ENCODE measurements around the gene SORBS2.
A peak's percentile ranks its signal among the peaks of the same experiment; 100 is the strongest.

Gene SORBS2

DNA sequence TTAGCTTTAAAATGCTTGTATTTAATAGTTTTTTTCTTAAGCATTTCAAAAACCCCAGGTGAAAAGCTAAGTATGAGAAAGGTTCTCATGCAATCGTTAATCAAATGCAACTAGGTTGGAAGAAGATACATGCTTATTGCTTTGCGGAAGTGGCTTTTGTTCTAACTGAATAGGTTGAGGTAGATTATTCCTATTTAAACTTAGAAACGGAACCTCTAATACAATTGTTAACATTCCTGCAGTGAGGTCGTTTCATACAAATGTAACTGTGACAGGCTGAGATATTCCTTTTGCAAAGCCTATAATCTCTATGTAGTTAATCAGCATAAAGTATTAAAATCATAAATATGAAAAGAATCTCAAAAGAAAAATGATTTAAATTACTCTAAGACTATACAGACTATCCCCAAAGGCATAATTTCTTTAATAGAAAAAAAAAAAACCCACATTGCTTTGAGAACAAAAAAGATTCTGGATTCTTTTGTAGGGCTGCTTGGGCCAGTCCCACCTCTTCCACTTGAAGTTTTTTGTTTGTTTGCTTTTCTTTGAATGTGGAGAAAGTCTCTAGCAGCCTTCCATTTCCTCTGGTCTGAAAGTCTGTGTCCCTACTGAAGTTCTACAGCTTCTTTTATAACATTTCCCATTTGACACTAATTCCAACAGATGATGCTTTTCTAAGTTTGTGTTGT is 25.6 kb upstream of the SORBS2 start:
- Mint-ChIP-seq H3K27ac (peak overlapping the region; percentile 34), H3K27me3 (ENCODE audit: low read depth, poor library complexity) (no peaks in the 10 kb centered on the region), H3K9me3 (no peaks in the 10 kb centered on the region), H3K36me3 (ENCODE audit: low read depth) (no peaks in the 10 kb centered on the region), H3K4me3 (no peak overlapping the region), H3K4me1 (peaks cover 5% of the 10 kb centered on the region)
- no peak for DNase-seq
- TF ChIP-seq, protein P1, sequence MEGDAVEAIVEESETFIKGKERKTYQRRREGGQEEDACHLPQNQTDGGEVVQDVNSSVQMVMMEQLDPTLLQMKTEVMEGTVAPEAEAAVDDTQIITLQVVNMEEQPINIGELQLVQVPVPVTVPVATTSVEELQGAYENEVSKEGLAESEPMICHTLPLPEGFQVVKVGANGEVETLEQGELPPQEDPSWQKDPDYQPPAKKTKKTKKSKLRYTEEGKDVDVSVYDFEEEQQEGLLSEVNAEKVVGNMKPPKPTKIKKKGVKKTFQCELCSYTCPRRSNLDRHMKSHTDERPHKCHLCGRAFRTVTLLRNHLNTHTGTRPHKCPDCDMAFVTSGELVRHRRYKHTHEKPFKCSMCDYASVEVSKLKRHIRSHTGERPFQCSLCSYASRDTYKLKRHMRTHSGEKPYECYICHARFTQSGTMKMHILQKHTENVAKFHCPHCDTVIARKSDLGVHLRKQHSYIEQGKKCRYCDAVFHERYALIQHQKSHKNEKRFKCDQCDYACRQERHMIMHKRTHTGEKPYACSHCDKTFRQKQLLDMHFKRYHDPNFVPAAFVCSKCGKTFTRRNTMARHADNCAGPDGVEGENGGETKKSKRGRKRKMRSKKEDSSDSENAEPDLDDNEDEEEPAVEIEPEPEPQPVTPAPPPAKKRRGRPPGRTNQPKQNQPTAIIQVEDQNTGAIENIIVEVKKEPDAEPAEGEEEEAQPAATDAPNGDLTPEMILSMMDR (IDR thresholded peaks at IDR 0.05), result no peak

DNA sequence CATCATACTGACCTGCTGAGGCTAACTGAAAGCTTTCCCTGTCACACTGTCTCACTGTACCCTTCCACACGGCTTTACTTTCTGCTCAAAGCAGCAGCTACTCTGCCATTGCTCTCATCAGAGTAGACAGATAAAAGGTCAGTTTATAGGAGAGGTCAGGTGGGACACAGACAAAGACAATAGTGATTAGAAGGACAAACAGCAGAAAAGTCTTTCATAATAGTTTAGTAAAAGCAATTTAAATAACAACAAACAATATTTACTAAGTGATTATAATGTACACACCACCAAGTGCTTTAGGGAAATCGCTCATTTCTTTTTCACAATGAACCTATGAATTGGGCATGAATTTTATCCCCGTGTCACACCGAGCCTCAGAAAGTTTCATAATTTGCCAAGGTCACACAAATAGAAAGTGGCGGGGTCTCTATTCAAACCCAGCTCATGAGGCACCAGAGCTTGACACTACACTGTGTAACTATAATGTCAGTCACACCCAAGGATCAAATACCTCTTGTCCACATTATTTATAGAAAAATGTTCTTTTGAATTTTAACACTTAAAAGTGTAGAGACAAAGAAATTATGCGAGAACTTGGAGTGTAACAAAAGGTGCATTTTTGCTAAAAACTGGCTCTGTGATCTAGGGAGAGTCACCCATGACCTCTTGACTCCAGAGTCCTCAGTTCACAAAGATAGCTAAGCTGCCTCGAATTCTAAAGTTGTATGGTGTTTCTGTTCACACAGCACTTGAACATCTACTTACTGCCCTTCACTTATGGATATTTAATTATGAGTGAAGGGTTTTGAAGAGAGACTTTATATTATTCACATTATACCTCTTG is 24.5 kb upstream of the SORBS2 start:
- DNase-seq, result no peak
- TF ChIP-seq, protein P1 (IDR thresholded peaks at IDR 0.05), result no peak
- H3K27me3 Mint-ChIP-seq (ENCODE audit: low read depth, poor library complexity), result no peaks in the 10 kb centered on the region
- no peak overlapping the region for H3K4me3 Mint-ChIP-seq
- H3K9me3 Mint-ChIP-seq, result no peaks in the 10 kb centered on the region
- H3K36me3 Mint-ChIP-seq (ENCODE audit: low read depth), result no peaks in the 10 kb centered on the region
- H3K4me1 Mint-ChIP-seq, result peaks cover 5% of the 10 kb centered on the region
- peak overlapping the region; percentile 31 for H3K27ac Mint-ChIP-seq

DNA sequence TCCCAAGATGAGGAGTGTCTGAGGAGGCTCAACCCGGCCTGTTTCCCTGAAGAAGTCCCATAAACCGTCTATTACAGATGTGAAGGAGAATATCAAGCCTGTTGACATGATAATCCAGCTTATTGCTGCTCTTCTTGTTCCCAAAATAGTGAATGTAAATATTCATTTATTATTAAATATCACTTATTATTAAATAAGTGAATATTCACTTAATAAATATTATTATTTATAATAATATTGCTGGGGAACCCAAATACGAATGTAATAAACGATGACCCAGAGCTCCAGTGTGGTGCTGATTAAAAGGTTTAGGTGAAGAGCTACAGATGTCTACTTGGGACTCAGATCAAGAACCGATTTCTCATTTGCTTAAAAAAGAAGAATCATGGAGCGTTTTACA is 23.8 kb upstream of the SORBS2 start:
- TF ChIP-seq, protein P1 (IDR thresholded peaks at IDR 0.05), result no peak
- H3K27me3 Mint-ChIP-seq (ENCODE audit: low read depth, poor library complexity), result no peaks in the 10 kb centered on the region
- no peak for DNase-seq
- peak overlapping the region; percentile 31 for H3K27ac Mint-ChIP-seq
- H3K4me3 Mint-ChIP-seq, result no peak overlapping the region
- no peaks in the 10 kb centered on the region for H3K9me3 Mint-ChIP-seq
- H3K36me3 Mint-ChIP-seq (ENCODE audit: low read depth), result no peaks in the 10 kb centered on the region
- peaks cover 11% of the 10 kb centered on the region for H3K4me1 Mint-ChIP-seq

DNA sequence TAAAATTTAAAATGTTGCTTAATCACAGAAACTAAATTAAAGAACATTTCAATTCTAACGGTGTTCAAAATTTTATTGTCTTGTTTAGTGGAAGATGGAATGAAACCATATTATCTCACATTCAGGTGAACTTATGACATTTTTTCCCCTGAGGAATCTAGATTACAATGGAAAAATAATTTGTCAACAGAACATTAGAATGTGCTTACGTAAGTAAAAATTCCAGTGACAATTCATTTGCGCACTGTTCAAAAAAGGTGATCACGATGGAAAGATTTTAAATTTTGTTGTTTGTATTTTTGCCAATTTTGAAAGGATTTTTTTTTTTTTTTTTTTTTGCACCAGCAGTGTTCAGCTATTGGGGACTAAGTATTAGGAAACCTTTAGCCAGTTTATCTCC is 23.3 kb upstream of the SORBS2 start:
- Mint-ChIP-seq H3K4me1 (peaks cover 15% of the 10 kb centered on the region), H3K27me3 (ENCODE audit: low read depth, poor library complexity) (no peaks in the 10 kb centered on the region), H3K27ac (no peak overlapping the region), H3K4me3 (no peak overlapping the region), H3K36me3 (ENCODE audit: low read depth) (no peaks in the 10 kb centered on the region), H3K9me3 (no peaks in the 10 kb centered on the region)
- no peak for DNase-seq
- TF ChIP-seq, protein P1 (IDR thresholded peaks at IDR 0.05), result no peak

DNA sequence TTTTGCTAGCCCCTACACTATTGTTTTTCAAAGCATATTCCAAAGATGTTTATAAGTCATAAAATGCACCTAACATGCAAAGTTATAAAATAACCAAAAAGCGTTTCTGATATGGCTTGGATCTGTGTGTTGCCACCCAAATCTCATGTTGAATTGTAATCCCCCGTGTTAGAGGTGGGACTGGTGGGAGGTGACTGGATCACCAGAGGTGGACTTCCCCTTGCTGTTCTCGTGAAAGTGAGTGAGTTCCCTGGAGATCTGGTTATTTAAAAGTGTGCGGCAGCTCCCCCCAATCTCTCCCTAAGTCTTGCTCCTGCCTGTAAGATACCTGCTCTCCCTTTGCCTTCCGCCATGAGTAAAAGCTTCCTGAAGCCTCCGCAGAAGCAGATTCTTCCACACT is 22.8 kb upstream of the SORBS2 start:
- no peaks in the 10 kb centered on the region for H3K9me3 Mint-ChIP-seq
- no peak for DNase-seq
- TF ChIP-seq, protein P1 (IDR thresholded peaks at IDR 0.05), result no peak
- peaks cover 19% of the 10 kb centered on the region for H3K4me1 Mint-ChIP-seq
- no peaks in the 10 kb centered on the region for H3K36me3 Mint-ChIP-seq (ENCODE audit: low read depth)
- no peak overlapping the region for H3K27ac Mint-ChIP-seq
- H3K27me3 Mint-ChIP-seq (ENCODE audit: low read depth, poor library complexity), result no peaks in the 10 kb centered on the region
- no peak overlapping the region for H3K4me3 Mint-ChIP-seq

All from nephron progenitor cell (in vitro differentiated cells).